SK-N-SH (cell line): ENCODE data around the gene RAPGEF4. TPM values are rescaled to one million over a fixed set of nuclear protein-coding genes. Genes with fewer than 3 reads are reported as not detected.
A peak's percentile ranks its signal among the peaks of the same experiment; 100 is the strongest.

Experiments
- CTCF ChIA-PET: fragments of 300-600, 350-600 bp; formaldehyde crosslinking; extraction: SDS; loops from one replicate; lab custom pipeline; 2021; lab: Yijun Ruan, JAX
- POLR2A ChIA-PET: fragments of 350-600 bp; sonication (Branson Sonifier 250); formaldehyde crosslinking; extraction: SDS; loops from one replicate; lab custom pipeline; 2020; ENCODE audit warnings: antibody characterized with exemption, inconsistent platforms; lab: Yijun Ruan, JAX
- DNase-seq: peaks from one replicate; pipeline ENCODE4 v3.0.0; 2012
- H2AFZ ChIP-seq: fragments of 200-600 bp; sonication (generic); 2 replicates; pipeline ENCODE4 v1.8.1; 2016; ENCODE audit warnings: antibody characterized with exemption, mild to moderate bottlenecking, low read depth
- H3F3A ChIP-seq: fragments of 200-600 bp; sonication (generic); replicated peaks from 2 replicates; pipeline ENCODE3; 2016; ENCODE audit warnings: antibody characterized with exemption, mild to moderate bottlenecking; ENCODE audit not compliant: insufficient read depth
- H3K27ac ChIP-seq, 2 experiments: fragments of 200-500 bp in 1 of 2; fragments of 200-600 bp in 1 of 2; sonication (Bioruptor generic) in 1 of 2; sonication (generic), shearing (Covaris generic) in 1 of 2; 2 replicates each; pipeline versions ENCODE4 v1.5.1 to v1.6.1; 2014 to 2016; ENCODE audit warnings: low read depth in 2 of 2, inconsistent platforms in 1 of 2, low read length in 1 of 2, mild to moderate bottlenecking in 1 of 2, mixed read lengths in 1 of 2
- H3K27me3 ChIP-seq: fragments of 200-600 bp; sonication (generic), shearing (Covaris generic); 2 replicates; pipeline ENCODE4 v1.6.1; 2016; ENCODE audit warnings: mixed run types; ENCODE audit not compliant: insufficient read depth
- H3K36me3 ChIP-seq, 2 experiments: fragments of 200-500 bp in 1 of 2; fragments of 200-600 bp in 1 of 2; sonication (Bioruptor generic) in 1 of 2; sonication (generic) in 1 of 2; replicated peaks in 1 of 2; 2 replicates each; pipeline versions ENCODE3 to v1.5.1; 2014 to 2016; ENCODE audit warnings: low read length in 1 of 2, mild to moderate bottlenecking in 1 of 2; ENCODE audit not compliant: insufficient read depth in 2 of 2, control insufficient read depth in 1 of 2
- H3K4me1 ChIP-seq, 2 experiments: fragments of 200-500 bp in 1 of 2; fragments of 200-600 bp in 1 of 2; sonication (Bioruptor generic) in 1 of 2; sonication (generic), shearing (Covaris generic) in 1 of 2; 2 replicates each; pipeline versions ENCODE4 v1.5.1 to v1.6.1; 2014 to 2016; ENCODE audit warnings: low read depth in 1 of 2, low read length in 1 of 2, mixed run types in 1 of 2; ENCODE audit not compliant: insufficient read depth in 2 of 2, control insufficient read depth in 1 of 2
- H3K4me2 ChIP-seq: fragments of 200-600 bp; sonication (generic), shearing (Covaris generic); 2 replicates; pipeline ENCODE4 v1.6.1; 2017; ENCODE audit warnings: mixed run types
- H3K4me3 ChIP-seq, 2 experiments: fragments of 200-500 bp in 1 of 2; fragments of 200-600 bp in 1 of 2; sonication (Bioruptor generic) in 1 of 2; sonication (generic), shearing (Covaris generic) in 1 of 2; 2 replicates each; pipeline versions ENCODE4 v1.5.1 to v1.8.1; 2014 to 2016; ENCODE audit warnings: low read depth in 2 of 2, inconsistent platforms in 1 of 2, low read length in 1 of 2, mild to moderate bottlenecking in 1 of 2, mixed read lengths in 1 of 2, moderate library complexity in 1 of 2
- H3K79me2 ChIP-seq: fragments of 200-600 bp; sonication (generic); 2 replicates; pipeline ENCODE4 v1.8.1; 2017; ENCODE audit warnings: mild to moderate bottlenecking; ENCODE audit not compliant: insufficient read depth
- H3K9ac ChIP-seq: fragments of 200-600 bp; sonication (generic); 2 replicates; pipeline ENCODE4 v1.6.1; 2017; ENCODE audit warnings: mixed run types
- H3K9me2 ChIP-seq: fragments of 200-600 bp; sonication (generic); 2 replicates; pipeline ENCODE4 v1.6.1; 2017; ENCODE audit warnings: mixed run types
- H3K9me3 ChIP-seq: fragments of 200-600 bp; sonication (generic); 2 replicates; pipeline ENCODE4 v1.6.1; 2017; ENCODE audit warnings: mixed run types, mild to moderate bottlenecking, moderate library complexity
- H4K20me1 ChIP-seq: fragments of 200-600 bp; sonication (generic); 2 replicates; pipeline ENCODE4 v1.6.1; 2017; ENCODE audit warnings: mild to moderate bottlenecking, mixed run types; ENCODE audit not compliant: insufficient read depth
- CHD2 ChIP-seq: fragments of 150-350 bp; IDR thresholded peaks from 2 replicates; pipeline ENCODE4 v1.6.1; 2018; ENCODE audit warnings: low read length; ENCODE audit not compliant: partially characterized antibody
- CTCF ChIP-seq: fragments of 200-600 bp; sonication (generic); IDR thresholded peaks from 2 replicates; pipeline ENCODE4 v1.6.1; 2017; ENCODE audit warnings: antibody characterized with exemption, mild to moderate bottlenecking, moderate library complexity
- ELF1 ChIP-seq: IDR thresholded peaks from 2 replicates; pipeline ENCODE4 v1.4.0; 2012
- EP300 ChIP-seq, 2 experiments: IDR thresholded peaks; 2 replicates each; pipeline versions ENCODE4 v1.4.0 to v1.6.1; 2012; ENCODE audit warnings: borderline replicate concordance in 1 of 2, low read depth in 1 of 2, low read length in 1 of 2
- EZH2phosphoT487 ChIP-seq: fragments of 200-600 bp; sonication (generic); IDR thresholded peaks from 2 replicates; pipeline ENCODE4 v1.6.1; 2017; ENCODE audit warnings: low read depth, mixed run types, mild to moderate bottlenecking, antibody characterized with exemption, moderate library complexity, borderline replicate concordance
- FOSL2 ChIP-seq: IDR thresholded peaks from 2 replicates; pipeline ENCODE4 v1.4.0; 2012; ENCODE audit warnings: low read depth, mild to moderate bottlenecking, moderate library complexity, borderline replicate concordance
- GABPA ChIP-seq: IDR thresholded peaks from 2 replicates; pipeline ENCODE4 v1.4.0; 2012; ENCODE audit warnings: low read depth, mild to moderate bottlenecking
- GATA2 ChIP-seq: sonication (generic); formaldehyde crosslinking; IDR thresholded peaks from 2 replicates; pipeline ENCODE4 v1.5.0; 2020; ENCODE audit warnings: mild to moderate bottlenecking, missing genetic modification reagents
- JUND ChIP-seq: IDR thresholded peaks from 2 replicates; pipeline ENCODE4 v1.4.0; 2012
- MAX ChIP-seq: IDR thresholded peaks from 2 replicates; pipeline ENCODE4 v1.4.0; 2012; ENCODE audit warnings: low read depth
- MEF2A ChIP-seq: IDR thresholded peaks from 2 replicates; pipeline ENCODE4 v1.4.0; 2012; ENCODE audit warnings: low read depth, borderline replicate concordance
- RAD21 ChIP-seq: IDR thresholded peaks from 2 replicates; pipeline ENCODE4 v1.6.1; 2012; ENCODE audit warnings: mild to moderate bottlenecking, low read length
- REST ChIP-seq: IDR thresholded peaks from 2 replicates; pipeline ENCODE4 v1.6.1; 2012; ENCODE audit warnings: mild to moderate bottlenecking, low read depth, low read length, moderate library complexity
- RFX5 ChIP-seq: IDR thresholded peaks from 2 replicates; pipeline ENCODE4 v1.6.1; 2012; ENCODE audit warnings: mild to moderate bottlenecking, improper control_type of control experiment, low read length
- RXRA ChIP-seq: IDR thresholded peaks from 2 replicates; pipeline ENCODE4 v1.4.0; 2012; ENCODE audit warnings: low read depth, mild to moderate bottlenecking, borderline replicate concordance
- SMC3 ChIP-seq: IDR thresholded peaks from 2 replicates; pipeline ENCODE4 v1.6.1; 2012; ENCODE audit warnings: low read depth, low read length, improper control_type of control experiment
- TAF1 ChIP-seq: IDR thresholded peaks from 2 replicates; pipeline ENCODE4 v1.6.1; 2012; ENCODE audit warnings: low read depth, mild to moderate bottlenecking, low read length, moderate library complexity, borderline replicate concordance
- TCF12 ChIP-seq: IDR thresholded peaks from 2 replicates; pipeline ENCODE4 v1.4.0; 2012
- TEAD4 ChIP-seq: IDR thresholded peaks from 2 replicates; pipeline ENCODE4 v1.4.0; 2012; ENCODE audit warnings: mild to moderate bottlenecking, borderline replicate concordance; ENCODE audit not compliant: insufficient read depth
- USF1 ChIP-seq: IDR thresholded peaks from 2 replicates; pipeline ENCODE4 v1.4.0; 2012; ENCODE audit warnings: low read depth, borderline replicate concordance
- ZBTB33 ChIP-seq: IDR thresholded peaks from 2 replicates; pipeline ENCODE4 v1.4.0; 2012; ENCODE audit warnings: low read depth, borderline replicate concordance
- WGBS: methylation state at CpG from one replicate; pipeline ENCODE4 v1.1.6; 2017; ENCODE audit warnings: low lambda C conversion rate; 5-methylcytosine and 5-hydroxymethylcytosine counted together
- polyA plus RNA-seq, 3 experiments: library from polyadenylated mRNA; depleted of rRNA; stranded (reverse); fragments of >200 nt; gene quantifications; 2 replicates each; pipeline ENCODE4 v1.2.3, GENCODE V29; 2012

RAPGEF4 gene
- polyA plus RNA-seq, 1 of the 3 experiments (the other 2 are of a cell fraction) = 0.30 TPM

- H4K20me1 ChIP-seq = no peaks in the 10 kb centered on the region
- H3K4me2 ChIP-seq = 0 out of 2 replicates have a peak overlapping the region, but pooled peaks have one; percentile 19
- no peak overlapping the region for H3K9ac ChIP-seq
- 8% methylated on average over 2 of the region's 2 CpGs for WGBS
- peak overlapping the region in 1 of 2 experiments; percentile 31; a peak in 1 of 4 replicates for H3K4me3 ChIP-seq
- peak overlapping the region in 1 of 2 experiments; percentile 55; a peak in 1 of 4 replicates for H3K27ac ChIP-seq
- no peak overlapping the region; the same call in 1 of the 2 replicates for H2AFZ ChIP-seq
- peak; percentile 56 for TF ChIP-seq TCF12
- TF ChIP-seq EZH2phosphoT487 = no peak
- no peak for TF ChIP-seq ELF1
- no peak for TF ChIP-seq USF1
- peak; percentile 60 for TF ChIP-seq JUND
- peak; percentile 54; the same call in 1 of the 2 replicates for TF ChIP-seq MAX
- peak; percentile 84 for TF ChIP-seq CTCF
- no peak for TF ChIP-seq ZBTB33
- no peak for TF ChIP-seq GATA2
- peak; percentile 88 for TF ChIP-seq RAD21
- no peak for TF ChIP-seq EP300 (IDR thresholded peaks at IDR 0.05; ENCODE audit: borderline replicate concordance in 1 of 2, low read depth in 1 of 2, low read length in 1 of 2)
- TF ChIP-seq RXRA = no peak
- TF ChIP-seq RFX5 = no peak
- TF ChIP-seq TAF1 = no peak
- no peak for TF ChIP-seq CHD2
- peak; percentile 62 for TF ChIP-seq SMC3
- TF ChIP-seq MEF2A = peak; percentile 37; the same call in 1 of the 2 replicates
- TF ChIP-seq TEAD4 = 0 out of 2 replicates have a peak, but pooled peaks have one; percentile 8
- no peak for TF ChIP-seq GABPA
- no peak for TF ChIP-seq REST
- peak; percentile 71; the same call in 1 of the 2 replicates for TF ChIP-seq FOSL2
- no peaks in the 10 kb centered on the region for H3K27me3 ChIP-seq
- no peaks in the 10 kb centered on the region for H3K36me3 ChIP-seq
- H3K4me1 ChIP-seq = peaks cover 0 to 4% of the 10 kb centered on the region in 2 experiments; a peak in 2 of 4 replicates
- CTCF ChIA-PET = interaction anchor here (0.6 to 3.6 kb wide), 41 partner anchors 9 to 604 kb away, joined by 3 to 50 read pairs (median 5); partner anchors contain the start of gene RAPGEF4
- H3K9me2 ChIP-seq = no peaks in the 10 kb centered on the region
- POLR2A ChIA-PET = no interaction called here
- H3K9me3 ChIP-seq = no peaks in the 10 kb centered on the region
- H3K79me2 ChIP-seq = no peaks in the 10 kb centered on the region
- peaks cover 13% of the 10 kb centered on the region for H3F3A ChIP-seq
- DNase-seq = peak; percentile 67
These were observed 25.0 kb upstream of the RAPGEF4 start for GRCh38 chr2:172710584-172711047.
